NCI-H2171 (cell line): ENCODE measurements around the gene POLR2I.
"Not testable (repeated sequence)": the region's sequence is repeated elsewhere in the genome, so short reads cannot be mapped to it uniquely, and the experiment has no call there.

Experiments
- DNase-seq: peaks from one replicate; lab custom pipeline; 2025; lab: John Stamatoyannopoulos, UW

Gene POLR2I

DNA sequence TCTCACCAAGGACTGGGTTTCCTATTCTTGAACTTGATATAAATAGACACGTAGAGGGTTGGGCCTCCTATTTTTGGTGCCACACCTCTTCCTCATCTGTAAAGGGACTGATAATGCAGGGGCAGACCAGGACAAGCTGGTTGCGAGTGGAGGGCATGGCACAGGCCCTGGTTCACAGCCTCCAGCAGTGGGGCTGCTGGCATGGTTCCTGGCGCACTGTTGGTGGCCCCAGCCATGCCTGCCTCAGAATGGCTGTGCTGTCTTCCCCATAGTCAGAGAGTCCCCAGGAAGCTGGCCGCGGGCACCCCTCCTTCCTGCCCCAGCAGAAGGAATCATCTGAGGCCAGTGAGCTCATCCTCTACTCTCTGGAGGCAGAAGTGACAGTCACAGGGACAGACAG is 14.2 kb downstream of the POLR2I start:
- DNase-seq, result no peak

DNA sequence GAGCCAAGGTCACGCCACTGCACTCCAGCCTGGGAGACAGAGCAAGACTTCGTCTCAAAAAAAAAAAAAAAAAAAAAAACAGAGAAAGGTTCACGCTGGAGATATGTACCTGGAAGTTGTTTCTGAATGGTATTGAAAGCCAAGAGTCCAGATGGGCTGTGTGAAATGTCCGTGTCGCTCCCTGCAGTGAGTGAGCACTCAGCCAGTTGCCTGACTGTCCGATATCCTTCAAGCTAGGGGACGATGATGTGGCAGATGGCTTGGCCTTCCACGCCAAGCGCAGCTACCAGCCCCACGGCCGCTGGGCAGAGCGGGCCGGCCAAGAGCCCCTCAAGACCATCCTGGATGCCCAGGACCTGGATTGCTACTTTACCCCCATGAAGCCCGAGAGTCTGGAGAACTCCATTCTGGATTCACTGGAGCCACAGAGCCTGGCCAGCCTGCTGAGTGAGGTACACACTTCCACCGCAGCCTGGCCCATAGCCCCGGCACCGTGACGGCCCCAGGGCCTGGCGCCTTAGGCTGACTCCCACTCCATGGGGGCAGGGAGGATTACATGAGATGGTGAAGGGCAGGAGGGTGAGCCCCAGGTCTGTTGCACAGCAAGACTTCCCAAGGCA is 15.4 kb downstream of the POLR2I start:
- DNase-seq, result no peak

DNA sequence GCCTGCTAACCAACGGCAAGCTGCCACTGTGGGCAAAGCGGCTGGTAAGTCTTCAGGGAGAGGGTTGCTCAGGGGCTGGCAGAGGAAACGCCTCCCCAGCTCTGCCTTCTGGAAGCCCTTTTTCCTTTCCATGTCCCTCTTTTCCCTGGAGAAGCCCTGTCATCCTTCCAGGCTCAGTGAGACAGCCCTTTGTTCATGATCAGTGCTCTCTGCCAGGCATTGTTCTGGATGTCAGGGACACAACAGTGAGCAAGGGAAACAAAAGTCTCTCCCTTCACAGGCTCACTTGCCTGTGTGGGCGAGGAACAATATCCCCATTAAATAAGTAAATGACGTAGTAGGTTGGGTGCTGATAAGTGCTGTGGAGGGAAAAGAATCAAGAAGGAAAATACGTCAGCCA is 17.6 kb downstream of the POLR2I start:
- DNase-seq, result no peak

DNA sequence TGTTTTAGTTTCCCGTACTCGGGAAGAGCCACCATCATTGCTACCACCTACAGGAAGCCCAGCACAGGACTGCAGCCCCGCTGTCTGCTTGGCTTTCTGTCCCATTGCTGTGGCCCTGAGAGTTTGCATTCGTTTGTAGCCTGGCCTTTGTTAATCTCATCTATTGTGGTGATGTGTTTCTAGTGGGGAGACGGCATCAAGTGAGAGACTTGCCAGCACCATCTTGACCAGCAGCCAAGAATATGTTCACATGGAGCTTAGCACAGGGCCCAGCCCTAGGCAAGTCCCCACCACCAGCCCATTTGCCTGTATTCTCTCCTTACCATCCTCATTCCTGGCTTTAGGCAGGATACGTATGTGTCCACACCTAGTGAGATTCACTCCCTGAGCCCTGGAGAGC is 21.0 kb downstream of the POLR2I start:
- DNase-seq, result no peak

DNA sequence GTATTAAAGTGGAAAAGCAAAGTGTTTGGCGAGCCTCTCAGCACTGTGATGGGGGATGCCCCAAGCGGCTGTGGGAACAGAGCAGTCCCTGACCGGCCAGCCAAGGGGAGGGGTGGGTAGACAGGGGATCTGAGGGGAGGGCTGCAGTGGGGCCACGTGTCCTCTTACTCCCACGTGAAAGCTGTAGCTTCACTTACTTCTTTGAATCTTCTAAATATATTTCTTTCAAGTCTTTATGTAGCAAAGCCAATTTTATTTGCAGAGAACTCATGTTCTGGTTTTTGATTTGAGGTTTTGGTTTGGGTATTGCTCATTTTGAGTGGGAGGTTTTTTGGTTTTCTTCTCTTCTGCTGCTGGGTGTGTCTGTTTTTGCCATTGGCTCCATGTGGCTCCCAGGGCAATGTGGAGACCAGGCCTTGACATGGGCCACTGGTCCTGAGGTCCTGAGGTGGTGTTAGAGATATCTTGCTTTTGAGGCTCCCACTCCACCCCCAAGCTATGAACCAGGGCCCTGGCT is 21.5 kb downstream of the POLR2I start:
- DNase-seq, result no peak

DNA sequence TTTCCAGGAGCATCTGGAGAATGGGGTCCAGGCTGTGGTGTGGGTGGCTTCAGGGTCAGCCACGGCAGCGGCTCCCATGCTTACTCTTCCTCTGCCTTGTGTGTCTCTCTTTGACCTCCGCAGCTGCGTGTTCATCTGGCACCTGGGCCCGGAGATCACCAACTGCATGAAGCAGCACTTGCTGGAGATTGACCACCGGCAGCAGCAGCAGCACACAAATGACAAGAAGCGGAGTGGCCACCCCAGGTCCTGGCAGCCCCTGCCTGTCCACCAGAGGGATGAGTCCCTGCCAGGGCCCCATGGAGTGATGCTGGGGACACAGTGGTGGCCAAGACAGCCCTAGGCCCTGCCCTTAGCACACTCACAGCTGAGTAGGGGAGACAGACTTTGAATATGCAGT is 22.1 kb downstream of the POLR2I start:
- DNase-seq, result no peak

DNA sequence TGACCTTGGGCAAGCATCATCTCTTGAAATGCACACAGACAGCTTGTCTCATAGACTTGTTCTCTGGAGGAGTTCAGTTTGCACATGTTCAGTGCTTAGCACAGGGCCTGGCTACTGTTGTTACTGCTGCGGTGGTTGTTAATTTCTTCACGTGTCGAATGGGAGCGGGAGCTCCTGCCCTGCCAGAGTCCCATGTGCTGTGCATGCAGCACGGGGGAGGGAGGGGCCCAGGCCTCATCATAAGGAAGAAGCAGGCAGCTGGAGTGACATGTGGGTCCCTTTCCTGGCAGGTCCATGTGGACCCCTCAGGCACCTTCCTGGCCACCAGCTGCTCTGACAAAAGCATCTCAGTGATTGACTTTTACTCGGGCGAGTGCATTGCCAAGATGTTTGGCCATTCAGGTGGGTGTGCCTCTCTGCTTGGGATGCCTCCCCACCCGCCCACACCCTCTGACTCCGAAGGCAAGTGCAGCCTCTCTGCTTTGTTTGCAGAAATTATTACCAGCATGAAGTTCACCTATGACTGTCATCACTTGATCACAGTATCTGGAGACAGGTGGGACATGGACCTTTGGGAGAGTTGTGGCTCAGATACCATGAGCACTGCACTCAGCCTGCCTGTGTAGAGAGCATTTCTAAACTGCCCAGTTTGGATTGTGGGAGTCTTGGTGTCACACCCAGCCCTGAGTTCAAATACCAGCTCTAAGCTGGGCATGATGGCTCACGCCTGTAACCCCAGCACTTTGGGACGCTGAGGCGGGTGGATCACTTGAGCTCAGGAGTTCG is 23.6 kb downstream of the POLR2I start:
- DNase-seq, result no peak

DNA sequence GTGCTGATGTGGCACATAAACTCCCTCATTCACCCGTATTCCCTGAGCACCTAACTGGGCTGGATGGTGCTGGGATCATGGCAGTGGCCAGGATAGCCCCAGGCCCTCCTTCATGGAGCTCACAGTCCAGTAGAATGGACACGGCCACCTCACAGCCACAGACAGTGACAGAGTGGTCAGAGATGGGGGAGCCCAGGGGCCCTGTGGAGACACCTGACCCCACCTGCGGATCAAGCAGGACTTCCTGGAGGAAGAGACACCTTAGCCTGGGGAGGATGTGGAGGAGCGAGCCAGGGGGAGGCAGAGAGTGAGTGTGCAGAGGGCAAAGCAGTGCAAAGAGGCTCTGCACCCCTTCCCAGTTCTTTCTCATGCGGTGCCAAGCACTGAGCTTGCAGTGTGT is 24.8 kb downstream of the POLR2I start:
- no peak for DNase-seq

DNA sequence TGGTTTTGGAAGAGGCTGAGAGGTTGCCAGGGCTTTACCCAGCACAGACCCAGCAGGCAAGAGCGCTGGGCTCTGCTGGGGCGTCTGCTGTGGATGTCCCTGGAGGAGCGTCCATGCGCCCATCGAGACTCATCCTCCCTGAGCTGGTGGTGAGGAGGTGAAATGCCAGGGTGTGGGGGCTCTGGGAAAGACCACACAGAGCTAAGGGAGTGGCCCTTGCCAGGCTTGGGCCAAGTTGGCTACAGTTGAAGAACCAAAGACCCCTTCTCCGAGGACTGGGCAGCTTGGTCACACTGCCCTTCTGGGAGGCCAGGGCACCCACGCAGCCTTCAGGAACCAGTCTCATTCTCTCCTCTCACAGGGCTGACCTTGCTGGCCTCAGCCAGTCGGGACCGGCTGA is 28.3 kb downstream of the POLR2I start:
- DNase-seq, result no peak

DNA sequence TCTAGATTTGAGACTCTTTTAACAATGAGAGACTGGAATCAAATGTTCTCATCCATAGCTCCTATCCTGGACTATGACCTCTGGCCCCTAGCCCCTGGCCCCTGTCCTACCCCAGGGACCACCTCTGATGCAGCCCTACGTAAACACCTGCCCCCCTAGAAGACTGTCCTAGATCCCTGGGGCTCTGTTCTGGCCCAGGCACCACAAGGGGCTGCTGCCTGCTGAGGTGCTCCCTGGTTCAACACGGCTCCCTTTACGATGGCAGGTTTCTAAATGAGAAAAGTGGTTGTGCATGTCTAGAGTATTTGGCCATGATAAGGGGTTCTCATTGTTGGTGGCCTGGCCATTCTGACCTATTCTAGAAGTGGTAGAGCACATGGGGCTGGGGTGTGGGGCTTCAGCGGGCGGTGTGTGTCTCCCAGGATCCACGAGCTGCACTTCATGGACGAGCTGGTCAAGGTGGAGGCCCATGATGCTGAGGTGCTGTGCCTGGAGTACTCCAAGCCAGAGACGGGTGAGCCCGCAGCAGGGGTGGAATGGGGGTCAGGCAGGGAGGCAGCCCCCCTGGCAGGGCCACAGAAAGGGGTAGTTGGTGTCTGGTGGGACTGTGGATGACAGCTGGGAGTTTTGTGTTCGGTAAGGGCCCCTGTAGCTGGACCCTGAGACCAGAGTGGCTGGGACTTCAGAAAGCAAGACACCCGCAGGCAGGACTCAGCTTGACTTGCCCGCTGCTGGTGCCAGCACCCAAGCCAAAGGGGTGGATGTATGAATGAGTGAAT is 30.3 kb downstream of the POLR2I start:
- DNase-seq, result no peak

DNA sequence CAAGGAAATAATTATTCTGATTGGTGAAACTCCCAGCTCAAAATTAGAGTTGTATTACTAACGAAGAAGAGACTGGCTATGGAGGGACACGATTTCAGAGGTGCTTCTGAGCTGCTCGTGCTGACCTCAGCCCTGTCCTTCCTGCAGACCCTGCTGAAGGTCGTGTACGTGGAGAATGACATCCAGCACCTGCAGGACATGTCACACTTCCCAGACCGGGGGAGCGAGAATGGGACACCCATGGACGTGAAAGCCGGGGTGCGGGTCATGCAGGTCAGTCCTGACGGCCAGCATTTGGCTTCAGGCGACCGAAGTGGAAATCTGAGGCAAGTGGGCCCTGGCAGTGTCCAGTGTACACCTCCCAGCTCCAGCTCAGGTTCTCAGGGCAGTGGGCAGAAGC is 31.8 kb downstream of the POLR2I start:
- no peak for DNase-seq

DNA sequence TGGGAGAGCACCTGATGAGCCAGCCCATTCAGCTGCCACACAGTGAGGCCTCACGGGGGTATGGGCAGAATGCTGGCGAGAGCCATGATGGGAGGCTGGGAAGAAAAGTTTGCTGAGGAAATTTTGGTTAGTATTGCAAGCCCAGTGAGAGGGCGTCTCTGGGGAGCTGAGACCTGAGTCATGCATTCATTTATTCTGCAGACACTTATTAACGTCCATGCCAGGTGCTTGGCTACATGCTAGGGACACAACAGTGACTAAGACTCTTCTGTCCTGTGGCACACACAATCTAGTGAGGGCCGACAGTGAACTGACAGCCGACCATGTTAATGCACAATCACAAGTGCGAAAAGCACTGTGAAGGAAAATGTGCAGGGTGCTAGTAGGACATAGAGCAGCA is 32.8 kb downstream of the POLR2I start:
- no peak for DNase-seq

DNA sequence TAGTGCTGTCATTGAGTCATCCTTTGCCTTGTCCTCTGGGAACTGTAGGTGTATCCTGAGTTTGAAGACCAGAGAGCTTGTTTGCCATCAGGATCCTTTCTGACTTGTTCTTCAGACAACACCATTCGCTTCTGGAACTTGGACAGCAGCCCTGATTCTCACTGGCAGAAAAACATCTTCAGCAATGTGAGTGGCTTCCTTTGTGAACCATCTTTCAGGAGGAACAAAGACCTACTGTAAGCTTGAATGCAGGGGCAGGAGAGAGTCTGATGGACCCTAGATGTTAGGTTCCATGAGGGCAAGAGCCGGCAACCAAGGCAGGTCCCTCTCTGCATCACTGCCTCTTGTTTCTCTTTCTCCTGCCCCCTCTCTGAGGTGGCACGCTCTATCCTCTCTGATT is 33.3 kb downstream of the POLR2I start:
- DNase-seq, result no peak

DNA sequence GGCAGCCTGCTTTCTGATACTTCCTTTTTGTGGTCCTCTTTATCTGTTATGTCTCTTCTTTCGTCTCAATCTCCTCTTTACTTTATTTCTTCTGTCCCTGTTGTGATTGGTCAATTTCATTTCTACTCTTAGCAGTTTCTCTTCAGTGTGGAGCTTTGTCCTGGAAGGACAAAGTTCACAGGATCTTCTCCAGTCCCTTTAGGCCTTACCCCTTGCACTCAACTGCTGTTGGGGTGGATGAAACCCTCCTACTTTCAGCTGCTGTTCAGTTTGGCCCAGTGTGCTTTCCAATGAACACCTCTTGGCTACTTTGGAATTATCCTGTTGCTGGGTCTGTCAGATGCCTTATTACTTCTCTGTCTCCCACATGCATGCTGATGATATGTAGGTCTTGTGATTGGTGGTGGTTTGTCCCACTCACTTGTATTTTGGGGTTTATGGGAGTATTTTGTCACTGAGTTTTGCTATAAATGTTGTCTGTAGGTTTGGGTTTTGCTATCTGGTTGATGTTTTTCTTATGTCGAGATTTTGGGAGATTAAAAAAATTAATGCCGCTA is 35.2 kb downstream of the POLR2I start:
- DNase-seq, result no peak

DNA sequence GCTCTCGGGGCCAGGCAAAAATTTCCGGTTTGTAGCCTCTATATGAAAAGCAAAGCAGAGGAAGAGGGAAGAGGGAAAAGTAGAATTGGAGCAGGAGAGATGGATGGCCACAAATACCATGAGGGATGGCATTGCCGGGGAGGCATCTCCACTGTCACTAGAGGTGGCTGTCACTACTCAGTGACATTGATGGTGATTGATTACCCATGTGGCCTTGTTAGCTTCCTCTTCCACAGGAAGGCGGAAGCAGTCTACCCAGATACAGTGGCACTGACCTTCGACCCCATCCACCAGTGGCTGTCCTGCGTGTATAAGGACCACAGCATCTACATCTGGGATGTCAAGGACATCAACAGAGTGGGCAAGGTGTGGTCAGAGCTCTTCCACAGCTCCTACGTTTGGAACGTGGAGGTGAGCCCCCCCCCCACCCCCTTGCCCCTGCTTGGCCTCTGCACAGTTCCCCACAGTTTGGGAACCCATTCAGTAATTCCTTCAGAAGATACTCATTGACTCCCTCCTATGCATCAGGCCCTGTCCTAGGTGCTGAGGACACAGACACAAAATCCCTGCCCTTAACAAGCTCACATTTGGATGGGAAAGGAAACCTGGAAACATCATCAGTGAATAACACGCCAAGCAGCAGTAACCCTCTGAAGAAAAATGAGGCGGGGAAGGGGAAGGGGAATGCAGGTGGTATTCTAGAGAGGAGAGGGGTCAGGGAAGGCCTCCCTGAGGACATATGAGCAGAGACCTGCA is 41.4 kb downstream of the POLR2I start:
- no peak for DNase-seq

DNA sequence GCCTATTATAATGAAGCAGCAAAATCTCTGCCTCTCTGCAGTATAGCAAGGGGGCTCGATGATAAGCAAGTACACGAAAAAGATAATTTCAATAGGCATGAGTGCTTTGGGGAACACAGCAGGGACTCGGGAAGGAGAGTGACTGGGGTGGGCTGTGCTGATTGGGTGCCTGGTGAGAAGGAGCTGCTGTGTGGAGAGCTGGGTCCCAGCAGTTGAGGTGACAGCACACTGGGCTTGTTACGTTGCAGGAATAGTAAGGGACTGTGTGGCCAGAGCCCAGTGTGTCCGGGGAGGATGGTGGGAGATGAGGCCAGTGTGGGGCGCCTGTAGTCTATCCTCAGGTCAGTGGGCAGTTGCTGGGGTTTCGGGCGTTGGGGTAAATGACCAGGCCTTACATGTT is 42.6 kb downstream of the POLR2I start:
- DNase-seq, result no peak

DNA sequence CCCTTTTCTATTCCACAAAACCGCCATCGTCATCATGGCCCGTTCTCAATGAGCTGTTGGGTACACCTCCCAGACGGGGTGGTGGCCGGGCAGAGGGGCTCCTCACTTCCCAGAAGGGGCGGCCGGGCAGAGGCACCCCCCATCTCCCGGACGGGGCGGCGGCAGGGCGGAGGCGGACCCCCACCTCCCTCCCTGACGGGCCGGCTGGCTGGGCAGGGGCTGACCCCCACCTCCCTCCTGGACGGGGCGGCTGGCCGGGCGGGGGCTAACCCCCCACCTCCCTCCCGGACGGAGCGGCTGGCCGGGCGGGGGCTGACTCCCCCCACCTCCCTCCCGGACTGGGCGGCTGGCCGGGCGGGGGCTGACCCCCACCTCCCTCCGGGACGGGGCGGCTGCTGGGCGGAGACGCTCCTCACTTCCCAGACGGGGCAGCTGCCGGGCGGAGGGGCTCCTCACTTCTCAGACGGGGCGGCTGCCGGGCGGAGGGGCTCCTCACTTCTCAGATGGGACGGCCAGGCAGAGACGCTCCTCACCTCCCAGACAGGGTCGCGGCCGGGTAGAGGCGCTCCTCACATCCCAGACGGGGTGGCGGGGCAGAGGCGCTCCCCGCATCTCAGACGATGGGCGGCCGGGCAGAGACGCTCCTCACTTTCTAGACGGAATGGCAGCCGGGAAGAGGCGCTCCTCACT is 45.7 kb downstream of the POLR2I start:
- not testable (repeated sequence) for DNase-seq

DNA sequence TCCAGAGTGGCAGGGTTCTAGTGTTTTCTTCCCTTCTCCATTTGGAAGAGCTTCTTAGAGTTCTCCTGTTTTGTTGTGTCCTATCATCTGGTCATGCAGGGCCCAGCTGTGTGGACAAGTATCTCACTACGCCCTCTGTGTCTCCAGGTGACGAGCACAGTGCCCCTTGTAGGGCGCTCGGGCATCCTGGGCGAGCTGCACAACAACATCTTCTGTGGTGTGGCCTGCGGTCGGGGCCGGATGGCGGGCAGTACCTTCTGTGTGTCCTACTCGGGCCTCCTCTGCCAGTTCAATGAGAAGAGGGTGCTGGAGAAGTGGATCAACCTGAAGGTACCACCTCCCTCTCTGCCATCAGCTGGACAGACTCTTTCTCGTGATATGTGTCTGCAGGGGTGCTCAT is 47.0 kb downstream of the POLR2I start:
- DNase-seq, result no peak

DNA sequence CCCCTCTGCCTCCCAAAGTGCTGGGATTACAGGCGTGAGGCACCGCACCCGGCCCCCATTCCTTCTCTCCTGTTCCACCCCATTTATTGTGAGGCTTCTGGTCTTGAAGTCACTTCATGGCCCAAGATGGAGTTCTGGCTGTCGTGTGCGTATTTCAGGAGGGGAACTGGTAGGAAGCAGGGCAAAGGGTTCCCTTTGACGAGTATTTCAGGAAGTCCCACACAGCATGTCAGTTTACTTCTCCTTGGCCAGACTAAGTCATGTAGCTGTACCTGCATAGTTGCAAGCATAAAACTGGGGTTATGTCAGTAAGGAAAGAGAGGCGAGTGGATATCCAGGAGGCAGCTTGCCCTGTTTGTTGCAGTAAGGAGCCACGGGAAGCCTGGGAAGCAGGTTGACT is 49.8 kb downstream of the POLR2I start:
- DNase-seq, result no peak
